OCI-LY3 (cell line): ENCODE measurements around the gene MGAT3.

Experiments
- H2AFZ ChIP-seq: fragments of 200-600, 300-600 bp; shearing (Covaris generic); 2 replicates; pipeline ENCODE4 v1.6.0; 2014; ENCODE audit warnings: antibody characterized with exemption, low read depth, low read length
- H3K27ac ChIP-seq: fragments of 200-600, 300-600 bp; sonication (generic); 2 replicates; pipeline ENCODE4 v1.5.1; 2014; ENCODE audit warnings: mild to moderate bottlenecking, low read length, moderate library complexity, mixed read lengths
- H3K27me3 ChIP-seq: fragments of 200-600, 300-600 bp; sonication (generic); 2 replicates; pipeline ENCODE4 v1.6.1; 2014; ENCODE audit warnings: low read depth, low read length, mixed read lengths
- H3K36me3 ChIP-seq: fragments of 200-600, 300-600 bp; sonication (generic); replicated peaks from 2 replicates; pipeline ENCODE3; 2014; ENCODE audit warnings: low read depth, low read length, mixed read lengths
- H3K4me1 ChIP-seq: fragments of 300-600, 200-600 bp; sonication (generic); 2 replicates; pipeline ENCODE4 v1.6.1; 2014; ENCODE audit warnings: low read length, mixed read lengths
- H3K4me2 ChIP-seq: fragments of 200-600, 300-600 bp; sonication (generic); 2 replicates; pipeline ENCODE4 v1.6.1; 2014; ENCODE audit warnings: low read length, mixed read lengths
- H3K4me3 ChIP-seq: fragments of 300-600, 200-600 bp; sonication (generic); 2 replicates; pipeline ENCODE4 v1.5.1; 2014; ENCODE audit warnings: antibody characterized with exemption, mild to moderate bottlenecking, low read length, moderate library complexity
- H3K79me2 ChIP-seq: fragments of 300-600, 200-600 bp; shearing (Covaris generic); 2 replicates; pipeline ENCODE4 v1.6.1; 2014; ENCODE audit warnings: mild to moderate bottlenecking, low read length, mixed read lengths
- H3K9ac ChIP-seq: fragments of 300-600, 200-600 bp; shearing (Covaris generic); 2 replicates; pipeline ENCODE4 v1.6.0; 2014; ENCODE audit warnings: mild to moderate bottlenecking, low read length, moderate library complexity
- H3K9me3 ChIP-seq: fragments of 200-600, 300-600 bp; shearing (Covaris generic); 2 replicates; pipeline ENCODE4 v1.6.1; 2014; ENCODE audit warnings: low read length, mixed read lengths; ENCODE audit not compliant: insufficient read depth
- H4K20me1 ChIP-seq: fragments of 200-600, 300-600 bp; sonication (generic); 2 replicates; pipeline ENCODE4 v1.6.1; 2016; ENCODE audit warnings: low read length, mixed read lengths; ENCODE audit not compliant: insufficient read depth
- EZH2phosphoT487 ChIP-seq: fragments of 200-600 bp; shearing (Covaris generic); IDR thresholded peaks from 2 replicates; pipeline ENCODE4 v1.6.1; 2018; ENCODE audit warnings: antibody characterized with exemption, mixed run types, low read depth
- TF ChIP-seq, protein P1 (sequence below): fragments of 200-600, 300-600 bp; sonication (generic); IDR thresholded peaks from 2 replicates; pipeline ENCODE4 v1.5.1; 2014; ENCODE audit warnings: antibody characterized with exemption, low read length, low read depth

Gene MGAT3

DNA sequence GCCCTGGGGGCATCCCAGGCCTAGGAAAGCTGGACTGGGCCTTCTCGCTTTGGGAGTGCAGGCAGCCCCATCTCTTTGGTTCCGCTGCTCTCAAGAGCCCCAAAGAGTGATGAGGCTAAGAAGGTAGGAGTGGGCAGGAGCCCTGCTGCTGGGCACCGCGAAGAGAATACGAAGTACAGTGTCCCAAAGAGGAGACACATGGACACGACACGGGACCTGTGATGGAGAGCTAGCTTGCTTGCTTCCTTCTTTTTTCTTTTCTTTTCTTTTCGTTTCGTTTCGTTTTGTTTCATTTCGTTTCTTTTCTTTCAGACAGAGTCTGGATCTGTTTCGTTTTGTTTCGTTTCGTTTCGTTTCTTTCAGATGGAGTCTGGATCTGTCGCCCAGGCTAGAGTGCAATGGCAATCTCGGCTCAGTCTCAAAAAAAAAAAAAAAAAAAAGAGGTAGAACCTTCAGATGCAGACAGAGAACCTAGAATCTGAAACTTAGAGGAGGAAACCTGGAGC, 10.6 kb downstream of the MGAT3 start:
- H3K4me1 ChIP-seq = peaks cover 100% of the 10 kb centered on the region
- no peaks in the 10 kb centered on the region for H3K9me3 ChIP-seq
- H3K4me3 ChIP-seq = peak overlapping the region; percentile 72
- H2AFZ ChIP-seq = no peak overlapping the region
- peak overlapping the region; percentile 95 for H3K27ac ChIP-seq
- TF ChIP-seq, protein P1, sequence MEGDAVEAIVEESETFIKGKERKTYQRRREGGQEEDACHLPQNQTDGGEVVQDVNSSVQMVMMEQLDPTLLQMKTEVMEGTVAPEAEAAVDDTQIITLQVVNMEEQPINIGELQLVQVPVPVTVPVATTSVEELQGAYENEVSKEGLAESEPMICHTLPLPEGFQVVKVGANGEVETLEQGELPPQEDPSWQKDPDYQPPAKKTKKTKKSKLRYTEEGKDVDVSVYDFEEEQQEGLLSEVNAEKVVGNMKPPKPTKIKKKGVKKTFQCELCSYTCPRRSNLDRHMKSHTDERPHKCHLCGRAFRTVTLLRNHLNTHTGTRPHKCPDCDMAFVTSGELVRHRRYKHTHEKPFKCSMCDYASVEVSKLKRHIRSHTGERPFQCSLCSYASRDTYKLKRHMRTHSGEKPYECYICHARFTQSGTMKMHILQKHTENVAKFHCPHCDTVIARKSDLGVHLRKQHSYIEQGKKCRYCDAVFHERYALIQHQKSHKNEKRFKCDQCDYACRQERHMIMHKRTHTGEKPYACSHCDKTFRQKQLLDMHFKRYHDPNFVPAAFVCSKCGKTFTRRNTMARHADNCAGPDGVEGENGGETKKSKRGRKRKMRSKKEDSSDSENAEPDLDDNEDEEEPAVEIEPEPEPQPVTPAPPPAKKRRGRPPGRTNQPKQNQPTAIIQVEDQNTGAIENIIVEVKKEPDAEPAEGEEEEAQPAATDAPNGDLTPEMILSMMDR = no peak
- no peak for TF ChIP-seq EZH2phosphoT487
- peaks cover 13% of the 10 kb centered on the region for H3K36me3 ChIP-seq
- H3K79me2 ChIP-seq = peaks cover 97% of the 10 kb centered on the region
- peak overlapping the region; percentile 89 for H3K9ac ChIP-seq
- peaks cover 28% of the 10 kb centered on the region; the same call in 1 of the 2 replicates for H4K20me1 ChIP-seq
- peak overlapping the region; percentile 94 for H3K4me2 ChIP-seq
- no peaks in the 10 kb centered on the region for H3K27me3 ChIP-seq

DNA sequence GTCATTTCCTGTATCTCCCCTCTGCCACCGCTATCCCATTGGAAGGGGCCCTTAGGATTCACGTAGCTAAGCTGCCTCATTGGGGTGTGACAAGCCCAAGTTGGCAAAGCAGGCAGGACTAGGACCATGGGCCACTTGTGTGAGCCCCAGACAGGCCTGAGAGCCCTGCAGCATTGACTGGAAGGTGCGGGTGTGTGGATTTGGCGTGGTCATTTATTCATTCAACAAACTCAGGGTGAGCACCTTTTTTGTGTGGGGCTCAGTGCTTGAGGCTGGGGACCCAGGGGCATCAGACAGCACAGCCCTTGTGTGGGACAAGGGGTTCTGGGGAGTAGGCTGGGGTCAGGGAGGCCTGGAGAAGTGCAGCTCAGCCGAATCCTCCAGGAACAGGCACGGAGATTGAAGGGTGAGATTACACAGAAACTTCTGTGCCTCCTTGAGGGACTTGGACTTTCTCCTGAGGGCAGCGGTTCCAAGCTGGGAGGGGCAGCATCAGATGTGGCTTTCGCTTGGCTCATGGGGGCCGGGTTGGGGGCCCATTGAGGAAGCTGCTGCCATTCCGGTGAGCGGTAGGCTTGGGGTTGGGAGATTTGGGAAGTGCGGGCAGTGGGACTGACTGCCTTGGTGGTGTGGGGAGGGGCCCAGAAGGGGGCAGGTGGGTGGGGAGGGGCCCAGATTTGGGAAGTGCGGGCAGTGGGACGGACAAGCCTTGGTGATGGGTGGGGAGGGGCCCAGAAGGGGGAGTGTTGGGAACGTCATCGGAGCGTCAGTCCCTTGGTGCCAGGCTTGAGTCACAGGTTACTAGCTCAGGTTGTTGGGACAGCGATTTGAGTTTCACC, 11.9 kb downstream of the MGAT3 start:
- H3K9ac ChIP-seq = peak overlapping the region; percentile 89
- H2AFZ ChIP-seq = no peak overlapping the region
- H3K4me1 ChIP-seq = peaks cover 99% of the 10 kb centered on the region
- peak overlapping the region; percentile 94 for H3K4me2 ChIP-seq
- peak overlapping the region; percentile 95 for H3K27ac ChIP-seq
- peaks cover 97% of the 10 kb centered on the region for H3K79me2 ChIP-seq
- no peaks in the 10 kb centered on the region for H3K9me3 ChIP-seq
- no peaks in the 10 kb centered on the region for H3K27me3 ChIP-seq
- TF ChIP-seq EZH2phosphoT487 = no peak
- TF ChIP-seq, protein P1 = no peak
- peaks cover 39% of the 10 kb centered on the region for H4K20me1 ChIP-seq
- H3K4me3 ChIP-seq = peak overlapping the region; percentile 72
- H3K36me3 ChIP-seq = peaks cover 21% of the 10 kb centered on the region

DNA sequence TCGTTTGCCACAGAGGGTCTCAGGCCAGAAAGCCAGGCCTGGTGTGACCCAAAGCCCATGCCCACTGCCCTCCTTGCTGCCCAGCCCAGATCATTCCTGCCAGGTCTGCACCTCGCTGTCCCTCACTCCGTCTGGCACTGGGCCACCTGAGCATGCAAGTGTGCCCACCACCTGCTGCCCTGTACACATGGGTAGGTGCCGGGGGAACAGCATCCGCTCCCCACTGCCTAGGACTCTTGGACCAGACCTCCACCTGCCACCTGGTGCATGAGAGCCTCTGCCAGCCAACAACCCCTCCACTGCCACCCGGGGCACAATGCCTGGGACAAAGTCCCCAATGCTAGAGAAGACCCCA, 12.5 kb downstream of the MGAT3 start:
- Histone ChIP-seq H3K4me1 (peaks cover 93% of the 10 kb centered on the region), H3K27ac (peak overlapping the region; percentile 95), H3K27me3 (no peaks in the 10 kb centered on the region), H3K36me3 (peaks cover 17% of the 10 kb centered on the region), H3K9me3 (no peaks in the 10 kb centered on the region), H4K20me1 (peaks cover 45% of the 10 kb centered on the region), H3K4me3 (peak overlapping the region; percentile 72), H3K79me2 (peaks cover 97% of the 10 kb centered on the region), H2AFZ (no peak overlapping the region), H3K4me2 (peak overlapping the region; percentile 94), H3K9ac (peak overlapping the region; percentile 89)
- TF ChIP-seq EZH2phosphoT487 = no peak
- TF ChIP-seq, protein P1 = no peak

DNA sequence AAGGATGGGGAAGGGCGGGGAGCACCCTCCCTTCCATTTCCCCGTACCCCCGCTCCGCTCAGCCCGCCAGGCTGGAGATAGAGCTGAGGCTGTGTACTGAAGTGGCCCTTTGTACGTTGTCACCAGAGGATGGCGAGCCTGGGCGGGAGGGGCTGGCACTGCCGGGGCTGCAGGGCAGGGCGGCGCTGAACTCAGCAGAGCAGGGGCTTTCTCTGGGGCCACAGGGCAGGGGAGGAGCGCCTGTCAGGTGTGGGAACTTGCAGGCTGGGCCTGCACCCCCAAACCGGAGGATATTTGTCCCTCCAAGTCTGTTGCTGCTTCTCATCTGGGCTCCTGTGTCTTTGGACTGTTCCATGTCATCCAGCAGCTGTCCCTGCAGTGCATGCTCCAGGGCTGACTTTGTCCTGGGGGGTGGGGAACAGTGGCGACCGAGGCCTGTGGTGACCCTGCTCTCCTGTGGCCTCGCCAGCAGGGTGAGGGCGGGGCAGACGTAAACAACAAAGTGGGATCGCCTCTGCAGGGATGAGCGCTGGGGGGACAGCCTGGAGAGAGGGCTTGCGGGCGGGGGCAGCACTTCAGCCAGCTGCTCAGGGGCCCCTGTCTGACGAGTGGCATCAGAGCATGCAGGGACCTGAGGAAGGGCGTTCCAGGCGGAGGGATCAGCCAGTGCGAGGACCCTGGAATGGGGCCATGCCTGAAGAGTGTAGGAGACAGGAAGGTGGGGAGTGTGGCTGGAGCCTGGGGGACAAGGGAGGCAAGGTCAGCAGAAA, 13.1 kb downstream of the MGAT3 start:
- H2AFZ ChIP-seq = no peak overlapping the region
- no peaks in the 10 kb centered on the region for H3K27me3 ChIP-seq
- peaks cover 100% of the 10 kb centered on the region for H3K79me2 ChIP-seq
- peak overlapping the region; percentile 94 for H3K4me2 ChIP-seq
- H3K4me3 ChIP-seq = peak overlapping the region; percentile 72
- no peaks in the 10 kb centered on the region for H3K9me3 ChIP-seq
- peak overlapping the region; percentile 89 for H3K9ac ChIP-seq
- peak overlapping the region; percentile 95 for H3K27ac ChIP-seq
- no peak for TF ChIP-seq EZH2phosphoT487
- TF ChIP-seq, protein P1 = no peak
- H3K36me3 ChIP-seq = peaks cover 17% of the 10 kb centered on the region
- peaks cover 51% of the 10 kb centered on the region for H4K20me1 ChIP-seq
- H3K4me1 ChIP-seq = peaks cover 87% of the 10 kb centered on the region
